AG04450 (cell line): ENCODE measurements around the gene SESN2. TPM values are rescaled to one million over a fixed set of nuclear protein-coding genes. Genes with fewer than 3 reads are reported as not detected.

Experiments
- CTCF ChIA-PET: fragments of 300-600, 350-600 bp; formaldehyde crosslinking; extraction: SDS; loops from one replicate; lab custom pipeline; 2022; ENCODE audit warnings: antibody characterized with exemption, inconsistent platforms; lab: Charles Lee
- POLR2A ChIA-PET: fragments of 350-600 bp; formaldehyde crosslinking; extraction: SDS; loops from one replicate; lab custom pipeline; 2021; ENCODE audit warnings: antibody characterized with exemption, inconsistent platforms; lab: Yijun Ruan, JAX
- DNase-seq: peaks from one replicate; pipeline ENCODE4 v3.0.0-alpha.2; 2011; ENCODE audit warnings: low read depth, low spot score
- H3K27ac ChIP-seq: one replicate; pipeline ENCODE4 v1.5.1; 2012; ENCODE audit warnings: low read depth, low read length, control low read depth
- H3K27me3 ChIP-seq: one replicate; pipeline ENCODE4 v1.6.0; 2012; ENCODE audit warnings: low read length; ENCODE audit not compliant: control insufficient read depth, insufficient read depth
- H3K4me3 ChIP-seq: 2 replicates; pipeline ENCODE4 v1.5.1; 2011; ENCODE audit warnings: mild to moderate bottlenecking, low read depth, low read length, control low read depth
- H3K9me3 ChIP-seq: 2 replicates; pipeline ENCODE4 v1.5.1; 2012; ENCODE audit warnings: low read length; ENCODE audit not compliant: control insufficient read depth, insufficient read depth
- polyA minus RNA-seq: library from RNA; depleted of rRNA, polyadenylated mRNA; stranded (reverse); fragments of >200 nt; gene quantifications from 2 replicates; pipeline ENCODE4 v1.2.3, GENCODE V29; 2011; rRNA and poly(A)+ RNA removed
- polyA plus RNA-seq: library from polyadenylated mRNA; depleted of rRNA; stranded (reverse); fragments of >200 nt; gene quantifications from 2 replicates; pipeline ENCODE4 v1.2.3, GENCODE V29; 2011; rRNA removed
- TF ChIP-seq, protein P1 (sequence below): IDR thresholded peaks from 2 replicates; pipeline ENCODE4 v1.5.1; 2011; ENCODE audit warnings: low read depth, low read length, control low read depth, inconsistent platforms

Gene SESN2, protein sequence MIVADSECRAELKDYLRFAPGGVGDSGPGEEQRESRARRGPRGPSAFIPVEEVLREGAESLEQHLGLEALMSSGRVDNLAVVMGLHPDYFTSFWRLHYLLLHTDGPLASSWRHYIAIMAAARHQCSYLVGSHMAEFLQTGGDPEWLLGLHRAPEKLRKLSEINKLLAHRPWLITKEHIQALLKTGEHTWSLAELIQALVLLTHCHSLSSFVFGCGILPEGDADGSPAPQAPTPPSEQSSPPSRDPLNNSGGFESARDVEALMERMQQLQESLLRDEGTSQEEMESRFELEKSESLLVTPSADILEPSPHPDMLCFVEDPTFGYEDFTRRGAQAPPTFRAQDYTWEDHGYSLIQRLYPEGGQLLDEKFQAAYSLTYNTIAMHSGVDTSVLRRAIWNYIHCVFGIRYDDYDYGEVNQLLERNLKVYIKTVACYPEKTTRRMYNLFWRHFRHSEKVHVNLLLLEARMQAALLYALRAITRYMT
- polyA plus RNA-seq (27.5 and 31.9 TPM in 2 replicates), polyA minus RNA-seq (38.7 and 45.6 TPM in 2 replicates)

DNA sequence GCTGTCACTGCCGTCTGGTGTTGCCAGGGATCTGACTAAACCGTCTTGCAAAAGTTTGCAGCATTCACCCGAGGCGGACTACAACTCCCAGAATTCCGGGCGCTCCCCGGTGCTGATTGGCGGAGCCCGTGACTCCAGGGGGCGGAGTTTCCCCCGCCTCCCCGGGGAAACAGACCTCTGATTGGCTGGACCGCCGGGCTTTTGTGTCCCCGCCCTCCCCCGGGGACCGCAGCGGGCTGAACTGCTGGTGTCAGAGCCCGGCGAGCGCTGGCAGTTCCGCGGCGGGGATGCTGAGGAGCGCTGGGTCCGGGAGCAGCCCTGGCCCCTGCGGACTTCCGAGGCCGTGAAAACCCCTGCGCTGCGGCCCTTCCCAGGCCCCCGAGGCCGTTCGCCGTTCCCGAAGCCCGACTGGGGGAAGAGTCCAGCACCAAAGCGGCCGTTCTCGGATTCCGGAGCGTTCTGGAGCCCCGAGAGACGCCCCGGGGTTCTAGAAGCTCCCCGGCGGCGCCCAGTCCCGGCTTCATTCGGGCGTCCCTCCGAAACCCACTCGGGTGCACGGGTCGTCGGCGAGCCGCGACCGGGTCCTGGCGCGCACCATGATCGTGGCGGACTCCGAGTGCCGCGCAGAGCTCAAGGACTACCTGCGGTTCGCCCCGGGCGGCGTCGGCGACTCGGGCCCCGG is at the start of gene SESN2:
SESN2 (plus strand) TSS at position 267 of the 682 bp plus-strand sequence; CDS start at position 597, 330 bp downstream.
- peak within 1 kb of the TSS; percentile 93 for H3K4me3 ChIP-seq
- peak; percentile 95 for DNase-seq
- no peaks in the 10 kb centered on the region; the same call in 1 of the 2 replicates for H3K9me3 ChIP-seq
- H3K27ac ChIP-seq: peak within 1 kb of the TSS; percentile 95
- CTCF ChIA-PET: interaction anchor here (1.4 to 5.1 kb wide), 2 partner anchors 10 to 100 kb away, joined by 5 to 69 read pairs; no protein-coding TSS in a partner anchor
- TF ChIP-seq, protein P1, sequence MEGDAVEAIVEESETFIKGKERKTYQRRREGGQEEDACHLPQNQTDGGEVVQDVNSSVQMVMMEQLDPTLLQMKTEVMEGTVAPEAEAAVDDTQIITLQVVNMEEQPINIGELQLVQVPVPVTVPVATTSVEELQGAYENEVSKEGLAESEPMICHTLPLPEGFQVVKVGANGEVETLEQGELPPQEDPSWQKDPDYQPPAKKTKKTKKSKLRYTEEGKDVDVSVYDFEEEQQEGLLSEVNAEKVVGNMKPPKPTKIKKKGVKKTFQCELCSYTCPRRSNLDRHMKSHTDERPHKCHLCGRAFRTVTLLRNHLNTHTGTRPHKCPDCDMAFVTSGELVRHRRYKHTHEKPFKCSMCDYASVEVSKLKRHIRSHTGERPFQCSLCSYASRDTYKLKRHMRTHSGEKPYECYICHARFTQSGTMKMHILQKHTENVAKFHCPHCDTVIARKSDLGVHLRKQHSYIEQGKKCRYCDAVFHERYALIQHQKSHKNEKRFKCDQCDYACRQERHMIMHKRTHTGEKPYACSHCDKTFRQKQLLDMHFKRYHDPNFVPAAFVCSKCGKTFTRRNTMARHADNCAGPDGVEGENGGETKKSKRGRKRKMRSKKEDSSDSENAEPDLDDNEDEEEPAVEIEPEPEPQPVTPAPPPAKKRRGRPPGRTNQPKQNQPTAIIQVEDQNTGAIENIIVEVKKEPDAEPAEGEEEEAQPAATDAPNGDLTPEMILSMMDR: no peak
- no peaks in the 10 kb centered on the region for H3K27me3 ChIP-seq
- POLR2A ChIA-PET: interaction anchor here (0.6 to 5.8 kb wide), 12 partner anchors 10 to 1251 kb away, joined by 3 to 46 read pairs (median 4); partner anchors contain the start of genes ATP5IF1 and MED18

DNA sequence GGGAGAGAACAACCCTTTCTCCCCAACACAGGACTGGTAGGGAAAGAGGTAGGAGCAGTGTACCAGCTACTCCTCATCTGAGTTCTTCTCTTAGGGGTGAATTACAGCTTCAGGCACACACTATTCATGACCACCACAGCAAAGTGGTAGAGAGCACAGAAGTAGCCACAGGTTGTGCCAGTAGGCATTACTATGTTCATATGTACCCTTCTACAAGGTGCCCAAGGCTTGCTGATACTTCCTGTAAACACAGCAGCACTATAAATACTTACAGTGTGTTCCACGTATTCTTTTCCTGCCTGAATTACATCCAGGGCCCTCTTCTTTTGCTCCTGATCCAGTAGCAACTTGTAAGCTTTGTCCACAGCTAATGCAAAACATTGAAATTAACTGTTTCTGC is 49.6 kb upstream of the SESN2 start:
- no peak for DNase-seq
- POLR2A ChIA-PET: interaction anchor here (0.6 to 1.3 kb wide), 3 partner anchors 121 to 352 kb away, joined by 4 to 15 read pairs (median 4); partner anchors contain the start of gene EYA3
- no peaks in the 10 kb centered on the region for H3K9me3 ChIP-seq
- no peak overlapping the region for H3K27ac ChIP-seq
- TF ChIP-seq, protein P1: no peak
- no peak overlapping the region for H3K4me3 ChIP-seq
- CTCF ChIA-PET: interaction anchor here (0.6 to 10.9 kb wide), 16 partner anchors 9 to 189 kb away, joined by 3 to 301 read pairs (median 7); partner anchors contain the start of gene EYA3
- H3K27me3 ChIP-seq: no peaks in the 10 kb centered on the region

DNA sequence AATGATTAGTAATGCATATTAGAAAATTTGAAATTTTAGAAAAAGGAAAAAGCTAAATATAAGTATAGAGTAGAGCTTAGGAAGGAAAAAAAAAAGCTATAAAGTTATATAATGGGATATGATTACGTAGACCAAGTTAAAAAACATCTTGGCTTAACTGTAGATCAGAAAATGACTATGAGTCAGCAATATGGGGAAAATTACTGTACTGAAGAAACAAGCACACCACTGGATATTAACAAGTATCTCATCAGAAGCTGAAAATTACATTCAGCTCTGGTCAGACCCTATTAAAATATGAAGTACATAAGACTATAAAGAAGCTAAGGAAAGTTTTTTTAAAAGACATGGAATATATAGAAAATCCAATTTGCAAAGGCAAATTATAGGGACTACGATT is 46.0 kb upstream of the SESN2 start:
- Histone ChIP-seq H3K4me3 (no peak overlapping the region), H3K27me3 (no peaks in the 10 kb centered on the region), H3K27ac (no peak overlapping the region), H3K9me3 (no peaks in the 10 kb centered on the region)
- DNase-seq: no peak
- TF ChIP-seq, protein P1: no peak
- ChIA-PET POLR2A (no interaction called here), CTCF (interaction anchor here (0.6 to 10.9 kb wide), 4 partner anchors 15 to 225 kb away, joined by 3 to 301 read pairs (median 3); partner anchors contain the start of gene EYA3)

DNA sequence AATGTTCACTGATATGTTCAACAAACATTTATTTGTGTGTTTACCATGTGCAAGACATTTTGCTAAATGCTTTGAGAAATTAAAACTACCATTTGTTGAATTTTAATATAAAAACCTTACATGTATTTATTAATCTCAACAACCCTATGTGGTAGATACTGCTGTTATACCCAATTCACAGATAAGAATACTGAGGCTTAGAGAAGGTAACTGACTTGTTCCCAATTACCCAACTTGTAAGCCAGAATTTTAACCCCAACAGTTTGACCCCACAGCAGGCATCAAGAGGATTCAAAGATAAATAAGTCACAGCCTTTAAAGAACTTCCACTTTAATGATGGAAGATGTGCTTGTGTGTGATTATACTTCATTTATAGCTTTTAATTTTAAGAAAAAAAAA is 30.2 kb upstream of the SESN2 start:
- Histone ChIP-seq H3K4me3 (no peak overlapping the region), H3K27me3 (no peaks in the 10 kb centered on the region), H3K27ac (no peak overlapping the region), H3K9me3 (no peaks in the 10 kb centered on the region; the same call in 1 of the 2 replicates)
- CTCF ChIA-PET: interaction anchor here (1.6 kb wide), 1 partner anchor 19 kb away, joined by 3 read pairs; no protein-coding TSS in a partner anchor
- POLR2A ChIA-PET: no interaction called here
- TF ChIP-seq, protein P1: no peak
- DNase-seq: no peak
